Measurements from ENCODE around the gene FPGS.

Gene FPGS

DNA sequence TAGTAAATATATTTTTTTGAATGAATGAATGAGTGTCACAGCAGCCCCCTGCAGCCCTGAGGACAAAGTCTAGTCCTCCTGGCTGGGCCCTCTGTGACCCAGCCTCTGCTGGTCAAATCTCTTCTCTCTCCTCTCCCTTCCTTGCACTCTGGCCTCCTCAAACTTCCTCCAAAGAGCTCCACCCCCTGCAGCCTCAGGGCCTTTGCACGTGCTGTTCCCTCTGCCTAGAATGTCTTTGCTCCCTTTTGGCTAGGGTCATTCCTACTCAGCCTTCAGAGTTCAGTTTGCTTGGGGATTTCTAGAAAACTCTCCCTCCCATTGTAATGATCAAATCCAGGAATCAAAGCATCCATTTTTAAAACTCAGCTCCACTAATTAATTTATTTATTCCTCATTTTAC lies 37.3 kb upstream of the FPGS start:
- Histone ChIP-seq H3K36me3 (ENCODE audit: insufficient read depth, low read length) (no peaks in the 10 kb centered on the region), H3K4me1 (ENCODE audit: insufficient read depth, low read length) (peaks cover 41% of the 10 kb centered on the region), H3K9ac (ENCODE audit: low read depth, low read length) (no peak overlapping the region), H3K9me3 (ENCODE audit: control insufficient read depth, insufficient read depth, low read length) (no peaks in the 10 kb centered on the region)

DNA sequence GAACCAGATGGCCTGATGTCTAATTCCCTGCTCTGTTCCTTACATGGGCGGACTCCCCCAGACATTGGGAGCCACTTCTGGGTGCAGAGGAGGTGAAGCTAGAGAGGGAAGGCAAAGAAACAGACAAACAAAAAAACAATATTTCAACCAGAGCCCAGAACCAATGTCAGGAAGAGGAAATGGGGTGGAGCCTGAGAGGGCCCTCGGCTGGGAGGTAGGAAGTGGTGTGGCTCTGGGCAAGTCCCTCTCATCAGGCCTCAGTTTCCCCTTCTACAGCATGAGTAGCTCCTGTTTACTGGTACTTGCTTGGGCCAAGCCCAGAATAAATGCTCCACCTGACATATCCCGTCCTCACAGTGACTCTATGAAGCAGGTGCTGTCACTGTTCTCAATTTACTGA lies 35.3 kb upstream of the FPGS start:
- Histone ChIP-seq H3K4me1 (ENCODE audit: insufficient read depth, low read length) (peaks cover 36% of the 10 kb centered on the region), H3K9ac (ENCODE audit: low read depth, low read length) (no peak overlapping the region), H3K9me3 (ENCODE audit: control insufficient read depth, insufficient read depth, low read length) (no peaks in the 10 kb centered on the region), H3K36me3 (ENCODE audit: insufficient read depth, low read length) (no peaks in the 10 kb centered on the region)

DNA sequence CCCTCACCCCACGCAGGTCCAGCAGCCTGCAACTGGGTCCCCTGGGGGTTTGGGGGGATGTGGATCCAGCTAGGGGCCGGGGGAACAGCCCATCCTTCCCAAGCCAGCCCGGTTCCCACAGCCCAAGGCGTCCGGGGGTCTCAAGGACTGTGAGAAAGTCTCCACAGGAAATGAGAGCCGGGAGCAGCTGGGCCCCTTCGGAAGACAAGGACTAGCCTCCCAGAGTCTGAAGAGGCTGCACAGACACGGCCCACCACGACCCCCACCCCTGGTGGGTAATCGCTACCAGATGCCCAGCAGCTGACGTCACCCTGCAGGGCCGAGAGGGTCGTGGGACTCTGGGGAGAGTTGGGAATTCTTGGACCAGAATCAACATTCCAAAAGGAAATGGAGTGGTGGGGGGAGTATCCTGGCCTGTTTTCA lies 34.8 kb upstream of the FPGS start:
- Histone ChIP-seq H3K9ac (ENCODE audit: low read depth, low read length) (no peak overlapping the region), H3K4me1 (ENCODE audit: insufficient read depth, low read length) (peaks cover 32% of the 10 kb centered on the region)

DNA sequence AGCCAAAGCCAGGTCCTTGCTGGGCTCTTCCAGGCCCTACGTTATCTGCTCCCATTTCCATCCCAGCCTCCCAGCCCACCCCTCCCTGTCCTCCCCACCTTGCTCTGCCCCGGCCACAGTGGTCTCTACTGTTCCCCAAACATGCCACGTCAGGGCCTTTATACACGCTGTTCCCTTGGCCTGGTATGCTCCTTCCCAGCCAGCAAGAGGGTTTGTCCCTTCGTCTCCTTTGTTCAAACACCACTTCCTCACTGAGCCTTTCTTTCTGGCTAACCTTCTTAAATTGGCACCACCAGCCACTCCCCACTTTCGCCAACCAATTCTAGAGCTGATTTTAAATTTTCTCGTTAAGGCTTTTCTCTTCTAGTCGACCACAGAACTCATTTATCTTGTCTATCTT lies 34.0 kb upstream of the FPGS start:
- no peaks in the 10 kb centered on the region for H3K36me3 ChIP-seq (ENCODE audit: insufficient read depth, low read length)
- peaks cover 31% of the 10 kb centered on the region for H3K4me1 ChIP-seq (ENCODE audit: insufficient read depth, low read length)
- no peak overlapping the region for H3K9ac ChIP-seq (ENCODE audit: low read depth, low read length)
- H3K9me3 ChIP-seq (ENCODE audit: control insufficient read depth, insufficient read depth, low read length), result no peaks in the 10 kb centered on the region

More for the DNA sequence above, 34.8 kb upstream of the FPGS start:
- Histone ChIP-seq H3K9me3 (ENCODE audit: control insufficient read depth, insufficient read depth, low read length) (no peaks in the 10 kb centered on the region), H3K36me3 (ENCODE audit: insufficient read depth, low read length) (no peaks in the 10 kb centered on the region)

DNA sequence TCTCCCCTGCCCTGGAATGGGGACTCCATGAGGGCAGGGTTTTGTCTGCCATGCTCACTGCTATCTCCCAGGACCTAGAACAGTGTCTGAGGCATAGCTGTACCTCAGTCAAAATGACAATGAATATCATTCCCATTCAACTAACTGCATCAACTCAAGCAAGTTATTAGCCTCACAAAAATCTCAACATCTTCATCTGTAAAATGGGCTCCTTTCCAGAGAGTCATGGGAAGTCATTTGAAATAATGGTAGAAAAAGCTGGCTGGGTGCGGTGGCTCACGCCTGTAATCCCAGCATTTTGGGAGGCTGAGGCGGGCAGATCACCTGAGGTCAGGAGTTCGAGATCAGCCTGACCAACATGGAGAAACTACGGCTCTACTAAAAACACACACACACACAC lies 33.6 kb upstream of the FPGS start:
- Histone ChIP-seq H3K9me3 (ENCODE audit: control insufficient read depth, insufficient read depth, low read length) (no peaks in the 10 kb centered on the region), H3K9ac (ENCODE audit: low read depth, low read length) (no peak overlapping the region), H3K4me1 (ENCODE audit: insufficient read depth, low read length) (peaks cover 27% of the 10 kb centered on the region), H3K36me3 (ENCODE audit: insufficient read depth, low read length) (no peaks in the 10 kb centered on the region)

DNA sequence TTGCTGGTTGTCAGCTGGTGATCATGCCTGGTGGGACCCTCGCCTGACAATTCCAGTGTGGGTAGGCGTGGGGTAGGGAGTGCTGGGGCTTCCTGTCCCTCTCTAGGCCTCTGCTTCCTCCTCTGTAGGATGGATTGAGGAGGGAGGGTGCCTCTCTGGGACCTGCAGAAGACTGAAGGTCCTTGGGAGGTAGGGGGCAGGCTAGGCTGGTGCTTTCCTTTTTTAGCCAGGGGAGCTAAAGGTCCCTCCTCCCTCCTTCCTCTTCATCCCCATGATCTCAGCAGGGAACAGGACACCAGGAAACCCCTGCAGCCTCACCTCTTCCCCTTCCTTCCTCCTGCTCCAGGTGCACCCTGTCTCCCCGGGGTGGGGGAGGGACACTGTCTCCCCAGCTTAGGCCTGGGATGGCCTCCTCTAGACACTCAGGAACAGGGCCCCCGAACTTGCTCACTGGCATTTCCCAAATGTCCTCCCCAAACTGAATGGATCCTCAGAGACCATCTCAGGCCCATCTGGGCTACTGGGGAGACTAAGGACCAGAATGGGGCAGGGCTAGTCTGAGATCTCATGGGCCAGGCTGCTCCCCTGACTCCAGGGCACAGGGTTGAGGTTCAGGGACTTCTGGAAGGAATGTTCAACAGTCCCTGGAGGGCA lies 32.6 kb upstream of the FPGS start:
- H3K4me1 ChIP-seq (ENCODE audit: insufficient read depth, low read length), result peaks cover 24% of the 10 kb centered on the region
- H3K36me3 ChIP-seq (ENCODE audit: insufficient read depth, low read length), result no peaks in the 10 kb centered on the region
- no peaks in the 10 kb centered on the region for H3K9me3 ChIP-seq (ENCODE audit: control insufficient read depth, insufficient read depth, low read length)
- H3K9ac ChIP-seq (ENCODE audit: low read depth, low read length), result peak overlapping the region; percentile 61; the same call in 1 of the 2 replicates

DNA sequence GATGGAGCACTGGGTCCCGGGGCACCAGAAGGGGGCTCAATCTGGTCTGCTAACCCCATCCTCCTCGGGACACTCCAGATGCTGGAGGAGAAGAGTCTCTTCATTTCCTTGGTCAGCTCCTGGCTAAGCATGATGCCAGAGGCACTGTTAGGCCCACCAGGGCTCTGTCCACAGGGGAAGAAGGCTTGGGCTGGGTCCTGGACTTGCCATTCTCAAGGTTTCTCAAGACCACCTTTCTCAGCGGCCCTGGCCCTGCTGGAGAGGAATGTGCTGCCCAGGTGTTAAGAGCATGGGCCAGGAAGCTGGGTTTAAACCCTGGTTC lies 32.1 kb upstream of the FPGS start:
- Histone ChIP-seq H3K9ac (ENCODE audit: low read depth, low read length) (peak overlapping the region; percentile 61; the same call in 1 of the 2 replicates), H3K9me3 (ENCODE audit: control insufficient read depth, insufficient read depth, low read length) (no peaks in the 10 kb centered on the region), H3K4me1 (ENCODE audit: insufficient read depth, low read length) (peaks cover 24% of the 10 kb centered on the region), H3K36me3 (ENCODE audit: insufficient read depth, low read length) (no peaks in the 10 kb centered on the region)

DNA sequence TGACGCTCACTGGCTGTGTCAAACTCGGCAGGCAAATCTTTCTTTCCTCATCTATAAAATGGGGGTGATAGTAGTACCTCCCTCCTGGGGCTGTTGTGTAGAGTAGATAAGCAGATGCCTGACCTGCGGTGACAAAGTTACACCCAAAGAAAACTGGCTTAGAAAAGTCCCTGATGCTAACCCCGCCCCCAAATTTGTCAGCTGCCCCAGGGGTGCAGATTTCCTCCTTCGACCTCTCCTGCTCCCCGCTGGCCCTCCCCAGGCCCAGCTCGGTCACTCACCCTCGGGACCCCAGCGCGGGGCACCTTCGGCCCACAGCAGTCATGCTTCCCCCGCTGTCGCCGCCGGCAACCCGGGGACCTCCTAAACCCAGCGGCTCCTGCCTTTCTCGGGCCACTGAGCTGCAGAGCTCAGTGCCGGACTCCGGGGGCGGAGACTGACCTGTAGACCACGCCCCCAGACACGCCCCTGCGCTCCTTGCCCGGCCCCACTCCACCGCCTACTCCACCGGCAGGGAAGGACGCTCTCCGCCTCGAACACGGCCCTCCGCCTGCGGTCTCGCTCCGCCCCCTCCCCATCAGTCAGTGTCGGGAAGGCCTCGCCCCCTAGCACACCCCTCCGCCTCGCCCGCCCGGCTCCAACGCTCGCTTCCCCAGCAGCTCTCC lies 31.6 kb upstream of the FPGS start:
- no peaks in the 10 kb centered on the region for H3K36me3 ChIP-seq (ENCODE audit: insufficient read depth, low read length)

DNA sequence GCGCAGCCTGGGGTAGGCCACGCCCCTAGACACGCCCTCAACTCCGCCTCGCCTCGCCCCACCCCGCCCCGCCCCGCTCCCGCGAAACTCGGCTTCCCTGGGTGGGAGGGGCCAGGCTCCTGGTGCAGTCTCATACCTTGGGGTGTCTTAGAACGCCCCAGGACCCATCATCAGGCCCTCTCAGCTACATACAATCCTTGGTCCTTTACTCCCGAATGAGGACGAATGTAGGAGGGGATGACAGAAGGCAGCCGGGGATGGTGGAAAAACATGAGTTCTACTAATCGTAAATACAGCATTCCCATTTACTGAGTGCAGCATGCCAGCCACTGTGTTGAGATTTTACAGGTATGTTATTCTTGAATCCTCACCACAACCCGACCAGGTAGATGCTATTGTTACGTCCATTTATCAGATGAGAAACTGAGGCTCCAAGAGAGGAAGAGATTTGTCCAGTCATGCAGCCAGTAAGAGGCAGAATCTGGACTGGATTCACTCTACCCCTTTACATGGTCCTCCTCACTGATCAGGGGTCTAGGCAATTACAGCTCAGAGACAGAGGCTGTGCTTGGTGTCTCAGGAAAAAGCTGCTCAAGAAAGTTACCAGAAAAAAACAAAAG lies 31.0 kb upstream of the FPGS start:
- no peaks in the 10 kb centered on the region for H3K36me3 ChIP-seq (ENCODE audit: insufficient read depth, low read length)
- H3K9me3 ChIP-seq (ENCODE audit: control insufficient read depth, insufficient read depth, low read length), result no peaks in the 10 kb centered on the region
- H3K4me1 ChIP-seq (ENCODE audit: insufficient read depth, low read length), result peaks cover 24% of the 10 kb centered on the region
- H3K9ac ChIP-seq (ENCODE audit: low read depth, low read length), result peak overlapping the region; percentile 33; the same call in 1 of the 2 replicates

More for the DNA sequence above, 31.6 kb upstream of the FPGS start:
- peak overlapping the region; percentile 61; the same call in 1 of the 2 replicates for H3K9ac ChIP-seq (ENCODE audit: low read depth, low read length)
- peaks cover 24% of the 10 kb centered on the region for H3K4me1 ChIP-seq (ENCODE audit: insufficient read depth, low read length)
- no peaks in the 10 kb centered on the region for H3K9me3 ChIP-seq (ENCODE audit: control insufficient read depth, insufficient read depth, low read length)

DNA sequence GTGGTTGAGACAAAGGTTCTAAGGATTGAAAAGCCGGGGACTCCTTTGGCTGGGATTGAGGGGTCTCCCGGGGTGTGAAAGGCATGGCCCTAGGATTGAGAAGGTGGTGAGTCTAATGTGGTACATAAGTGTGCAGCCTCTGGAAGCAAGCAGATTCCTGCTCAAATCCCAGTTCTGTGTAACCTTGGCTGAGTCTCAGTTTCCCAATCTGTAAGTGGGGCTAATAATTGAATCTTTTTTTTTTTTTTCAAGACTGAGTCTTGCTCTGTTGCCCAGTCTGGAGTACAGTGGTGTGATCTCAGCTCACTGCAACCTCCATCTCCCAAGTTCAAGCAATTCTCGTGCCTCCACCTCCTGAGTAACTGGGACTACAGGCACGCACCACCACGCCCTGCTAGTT lies 30.1 kb upstream of the FPGS start:
- Histone ChIP-seq H3K36me3 (ENCODE audit: insufficient read depth, low read length) (no peaks in the 10 kb centered on the region), H3K9me3 (ENCODE audit: control insufficient read depth, insufficient read depth, low read length) (no peaks in the 10 kb centered on the region), H3K4me1 (ENCODE audit: insufficient read depth, low read length) (peaks cover 21% of the 10 kb centered on the region), H3K9ac (ENCODE audit: low read depth, low read length) (no peak overlapping the region)

DNA sequence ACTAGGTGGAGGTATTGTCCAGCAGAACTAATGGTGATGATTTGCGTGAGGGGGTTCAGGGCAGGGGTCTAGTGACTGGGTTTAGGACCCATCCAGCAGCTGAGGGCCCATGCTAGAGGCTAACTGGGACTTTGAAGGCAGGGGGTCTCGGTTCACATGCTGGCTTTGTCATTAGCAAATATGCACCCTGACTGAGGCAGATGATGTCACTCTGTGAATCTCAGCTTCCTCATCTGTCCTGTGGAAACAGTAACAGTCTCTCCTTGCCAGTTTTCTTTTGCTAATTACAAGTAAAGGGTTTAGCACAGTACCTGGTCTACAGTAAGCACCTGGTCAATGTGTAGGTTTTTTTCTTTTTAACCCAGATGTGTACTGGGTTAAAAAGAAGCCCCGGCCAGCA lies 29.4 kb upstream of the FPGS start:
- no peak overlapping the region for H3K9ac ChIP-seq (ENCODE audit: low read depth, low read length)
- H3K9me3 ChIP-seq (ENCODE audit: control insufficient read depth, insufficient read depth, low read length), result no peaks in the 10 kb centered on the region
- peaks cover 14% of the 10 kb centered on the region for H3K4me1 ChIP-seq (ENCODE audit: insufficient read depth, low read length)
- no peaks in the 10 kb centered on the region for H3K36me3 ChIP-seq (ENCODE audit: insufficient read depth, low read length)

DNA sequence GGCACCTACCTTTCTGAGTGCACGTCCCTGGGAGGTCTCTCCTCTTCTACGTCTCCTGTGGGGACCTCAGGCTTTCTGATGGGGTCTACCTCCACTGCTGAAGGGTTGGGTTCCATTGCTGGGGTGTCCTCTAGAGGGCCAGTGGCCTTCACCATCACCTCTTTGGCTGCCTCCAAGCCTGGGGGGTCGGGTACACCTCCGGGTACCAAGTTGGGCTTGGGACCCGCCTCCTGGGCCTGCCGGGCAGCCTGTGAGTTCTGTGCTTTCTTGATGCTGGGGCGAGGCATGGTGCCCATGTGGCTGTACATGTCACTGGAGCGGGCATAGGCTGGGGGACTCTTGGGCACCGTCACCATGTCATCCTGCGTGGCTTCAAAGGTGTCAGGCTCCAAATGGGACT lies 28.7 kb upstream of the FPGS start:
- H3K4me1 ChIP-seq (ENCODE audit: insufficient read depth, low read length), result peaks cover 13% of the 10 kb centered on the region

DNA sequence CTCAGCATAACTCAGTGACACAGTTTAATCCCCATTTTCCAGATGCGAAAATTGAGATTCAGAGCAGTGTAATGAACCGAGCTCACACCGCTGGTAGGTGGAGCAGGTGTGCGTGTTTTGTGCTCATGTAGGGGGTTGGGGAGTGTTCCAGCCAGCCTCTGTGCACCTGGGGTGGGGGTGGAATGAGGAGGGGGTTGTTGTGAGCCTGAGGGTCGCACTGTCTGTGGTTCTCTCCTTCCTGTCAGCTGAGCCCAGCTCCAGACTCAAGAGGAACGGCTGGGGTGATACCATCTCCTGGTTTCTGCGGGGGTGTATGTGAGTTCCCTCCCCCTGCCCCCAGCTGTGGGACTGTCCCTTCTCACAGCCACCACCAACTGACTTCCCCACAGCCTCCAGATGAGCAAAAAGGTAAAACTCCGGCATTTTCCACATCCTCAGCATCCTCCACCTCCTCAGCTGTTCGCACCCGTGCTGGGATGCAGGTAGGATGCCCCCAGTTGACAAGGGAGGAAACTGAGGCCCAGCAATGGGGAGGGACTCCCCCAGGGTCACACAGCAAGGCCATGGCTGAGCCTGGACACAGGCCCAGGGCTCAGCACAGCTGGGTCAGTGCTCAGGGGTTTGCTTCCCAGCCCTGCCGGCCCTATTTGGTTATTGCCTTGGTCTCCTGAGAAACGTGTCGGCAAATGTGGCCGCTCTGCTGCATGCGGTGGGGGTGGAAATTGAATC lies 26.3 kb upstream of the FPGS start:
- Histone ChIP-seq H3K9me3 (ENCODE audit: control insufficient read depth, insufficient read depth, low read length) (no peaks in the 10 kb centered on the region), H3K4me1 (ENCODE audit: insufficient read depth, low read length) (peaks cover 10% of the 10 kb centered on the region; the same call in 1 of the 2 replicates), H3K36me3 (ENCODE audit: insufficient read depth, low read length) (no peaks in the 10 kb centered on the region), H3K9ac (ENCODE audit: low read depth, low read length) (no peak overlapping the region)

More for the DNA sequence above, 28.7 kb upstream of the FPGS start:
- H3K36me3 ChIP-seq (ENCODE audit: insufficient read depth, low read length), result no peaks in the 10 kb centered on the region
- H3K9ac ChIP-seq (ENCODE audit: low read depth, low read length), result no peak overlapping the region
- H3K9me3 ChIP-seq (ENCODE audit: control insufficient read depth, insufficient read depth, low read length), result no peaks in the 10 kb centered on the region

DNA sequence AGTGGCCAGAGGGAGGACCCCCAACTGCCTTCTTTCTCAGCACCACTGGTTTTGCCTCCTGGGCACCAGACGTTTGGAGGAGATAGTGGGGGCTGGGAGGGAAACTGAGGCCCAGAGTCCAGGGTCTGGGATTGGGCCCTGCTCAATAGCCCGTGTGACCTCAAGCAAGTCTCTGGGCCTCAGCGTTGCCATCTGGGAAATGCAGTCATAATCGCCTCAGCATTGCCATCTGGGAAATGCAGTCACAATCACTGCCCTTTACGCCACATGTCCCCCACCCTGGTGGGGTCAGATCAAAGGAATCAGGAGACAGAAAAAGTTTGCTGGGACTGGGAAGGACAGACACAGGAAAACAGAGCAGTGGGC lies 25.8 kb upstream of the FPGS start:
- no peak overlapping the region for H3K9ac ChIP-seq (ENCODE audit: low read depth, low read length)
- H3K4me1 ChIP-seq (ENCODE audit: insufficient read depth, low read length), result peaks cover 10% of the 10 kb centered on the region; the same call in 1 of the 2 replicates
- H3K9me3 ChIP-seq (ENCODE audit: control insufficient read depth, insufficient read depth, low read length), result no peaks in the 10 kb centered on the region
- no peaks in the 10 kb centered on the region for H3K36me3 ChIP-seq (ENCODE audit: insufficient read depth, low read length)
